Retinal pigment epithelial cell (primary cell): ENCODE measurements around the gene TCP11.

Experiments used
- DNase-seq: peaks from one replicate; pipeline ENCODE4 v3.0.0-alpha.2; 2010; ENCODE audit warnings: low read depth
- H3K4me3 ChIP-seq: 2 replicates; pipeline ENCODE4 v1.5.1; 2011; ENCODE audit warnings: mild to moderate bottlenecking, low read length, control low read depth, moderate library complexity
- CTCF ChIP-seq: conservative IDR thresholded peaks from 2 replicates; pipeline ENCODE4 v1.5.1; 2011; ENCODE audit warnings: low read depth, low read length, control low read depth, inconsistent platforms

The TCP11 gene

GRCh38 chr6:35072698-35073055 lies 68.5 kb downstream of the TCP11 start:
- no peak for TF ChIP-seq CTCF
- DNase-seq, result no peak
- no peak overlapping the region for H3K4me3 ChIP-seq

GRCh38 chr6:35072051-35072697 lies 69.0 kb downstream of the TCP11 start:
- no peak overlapping the region for H3K4me3 ChIP-seq
- no peak for TF ChIP-seq CTCF
- DNase-seq, result no peak

GRCh38 chr6:35071347-35071994 lies 69.7 kb downstream of the TCP11 start:
- no peak for TF ChIP-seq CTCF
- H3K4me3 ChIP-seq, result no peak overlapping the region
- no peak for DNase-seq

GRCh38 chr6:35070111-35070510 lies 71.0 kb downstream of the TCP11 start:
- no peak for TF ChIP-seq CTCF
- DNase-seq, result no peak
- H3K4me3 ChIP-seq, result no peak overlapping the region

GRCh38 chr6:35069262-35069661 lies 71.9 kb downstream of the TCP11 start:
- H3K4me3 ChIP-seq, result no peak overlapping the region
- no peak for TF ChIP-seq CTCF
- no peak for DNase-seq

GRCh38 chr6:35068644-35069043 lies 72.5 kb downstream of the TCP11 start:
- no peak for DNase-seq
- no peak overlapping the region for H3K4me3 ChIP-seq
- no peak for TF ChIP-seq CTCF

- H3K4me3 ChIP-seq, result no peak overlapping the region
- no peak for TF ChIP-seq CTCF
- DNase-seq, result no peak
These were observed 72.9 kb downstream of the TCP11 start for GRCh38 chr6:35068206-35068605.
